NAMALWA (cell line): ENCODE measurements around the gene SERTAD2.

ENCODE experiments used
- DNase-seq: peaks from one replicate; pipeline ENCODE4 v3.0.0-alpha.2; 2015; ENCODE audit warnings: low spot score

SERTAD2 gene

GRCh38 chr2:64649013-64649484 lies 4.7 kb downstream of the SERTAD2 start:
- no peak for DNase-seq

DNA sequence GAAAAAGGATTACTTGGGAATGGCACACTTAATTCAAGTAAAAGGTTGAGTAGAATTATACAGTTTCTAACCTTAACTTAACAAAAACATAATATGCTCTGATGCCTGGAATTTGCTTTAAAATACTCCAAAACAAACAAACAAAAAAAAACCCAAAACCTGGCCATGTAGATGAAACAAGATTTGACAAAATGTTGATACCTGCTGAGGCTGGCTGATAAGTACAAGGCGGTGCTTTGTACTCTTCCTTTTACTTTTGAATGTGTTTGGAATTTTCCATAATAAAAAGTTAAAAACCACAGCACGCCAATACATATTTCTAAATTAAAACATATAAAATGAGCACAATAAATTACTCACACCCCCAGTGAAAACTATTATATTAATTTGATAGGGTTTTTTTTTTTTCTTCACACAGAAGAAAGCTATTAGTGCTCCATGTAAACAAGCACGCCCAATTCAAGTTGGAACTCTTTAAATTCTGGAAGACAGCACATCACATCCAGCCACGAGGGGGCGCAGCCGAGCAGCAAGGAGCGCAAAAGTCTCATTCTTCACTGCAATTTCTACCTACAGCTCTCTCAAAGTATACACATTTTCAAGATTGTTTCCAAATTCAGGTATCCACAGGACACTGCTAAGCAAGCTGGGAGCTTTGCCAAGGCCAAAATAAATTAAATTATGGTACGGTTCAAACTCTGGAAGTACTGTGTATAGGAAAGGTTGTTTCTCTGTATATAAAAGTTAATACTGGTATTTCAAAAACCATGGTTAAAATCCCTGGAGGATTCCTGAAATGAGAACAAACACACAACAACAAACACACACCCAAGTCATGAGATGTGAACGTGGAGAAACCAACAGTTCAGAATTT lies 7.5 kb downstream of the SERTAD2 start:
- DNase-seq, result peak; percentile 88

GRCh38 chr2:64644458-64645382 lies 9.0 kb downstream of the SERTAD2 start:
- peak; percentile 83 for DNase-seq

DNA sequence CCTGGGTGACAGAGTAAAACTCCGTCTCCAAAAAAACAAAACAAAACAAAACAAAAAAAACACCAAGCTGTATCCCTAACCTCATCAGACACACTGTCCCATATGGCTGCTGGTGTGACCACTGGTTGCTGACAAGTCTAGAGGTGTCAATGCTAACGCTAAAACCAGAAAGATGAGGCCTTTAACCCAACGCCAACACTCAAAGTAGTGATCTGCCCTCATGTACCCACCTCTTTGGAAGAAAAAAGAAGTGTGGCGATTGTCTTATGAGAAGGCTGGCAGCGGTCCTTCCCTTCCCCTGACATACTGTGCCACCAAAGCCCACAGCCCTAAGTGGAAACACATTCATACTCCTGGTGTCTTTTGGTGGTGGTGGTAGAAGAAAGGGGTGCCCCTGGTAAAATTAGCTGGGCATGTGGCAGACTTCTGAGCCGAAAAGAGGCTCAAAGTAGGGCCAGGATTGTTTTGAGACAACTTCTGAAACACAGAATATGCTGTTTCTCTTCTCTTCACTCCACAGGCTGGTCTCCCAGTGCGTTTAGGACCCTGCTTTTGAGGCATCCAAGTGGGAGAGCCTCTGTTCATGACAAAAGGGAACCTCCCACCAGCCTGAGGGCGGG lies 9.8 kb downstream of the SERTAD2 start:
- no peak for DNase-seq

GRCh38 chr2:64641599-64641998 lies 12.1 kb downstream of the SERTAD2 start:
- DNase-seq, result no peak

DNA sequence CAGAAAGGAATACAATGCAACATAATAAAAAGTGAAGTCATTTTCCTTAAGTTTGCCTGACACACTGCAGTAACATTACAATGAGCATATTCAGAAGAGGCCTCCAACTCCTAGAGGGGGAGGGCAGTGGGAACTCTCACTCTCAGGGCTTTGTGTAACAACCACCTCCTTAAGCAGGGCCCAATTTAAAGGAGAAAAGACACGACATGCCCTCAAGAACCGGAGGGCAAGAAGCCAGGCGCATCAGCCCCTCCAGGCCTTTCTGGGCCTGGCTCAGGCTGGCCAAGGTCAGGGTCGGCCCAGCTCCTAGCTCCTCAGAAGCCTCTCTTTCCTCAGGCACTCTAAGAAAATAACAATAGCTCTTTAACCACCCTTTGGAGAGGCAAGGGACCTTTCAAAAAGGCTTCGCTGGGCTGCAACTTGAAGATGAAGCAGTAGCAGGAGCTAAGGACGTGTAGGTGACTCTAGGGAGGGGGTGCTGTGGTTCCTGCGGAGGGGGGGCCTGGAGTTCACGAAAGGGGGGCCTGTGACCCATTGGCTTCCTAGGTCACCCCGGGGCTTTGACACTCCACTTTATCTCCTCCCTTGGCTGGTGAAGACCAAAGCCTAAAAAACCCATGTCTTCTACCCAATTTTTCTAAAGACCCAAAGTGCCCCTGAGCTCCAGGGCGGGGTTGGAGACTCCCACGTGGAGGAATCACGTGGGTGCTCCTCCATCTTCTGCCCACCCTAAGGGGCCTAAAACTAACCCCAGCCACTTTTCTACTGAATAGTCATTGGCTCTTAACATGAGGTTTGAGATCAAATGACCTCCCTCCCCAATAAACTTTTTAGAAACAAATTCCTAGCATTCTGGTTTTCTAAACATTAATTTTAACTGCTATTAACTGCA lies 13.3 kb downstream of the SERTAD2 start:
- DNase-seq, result no peak

DNA sequence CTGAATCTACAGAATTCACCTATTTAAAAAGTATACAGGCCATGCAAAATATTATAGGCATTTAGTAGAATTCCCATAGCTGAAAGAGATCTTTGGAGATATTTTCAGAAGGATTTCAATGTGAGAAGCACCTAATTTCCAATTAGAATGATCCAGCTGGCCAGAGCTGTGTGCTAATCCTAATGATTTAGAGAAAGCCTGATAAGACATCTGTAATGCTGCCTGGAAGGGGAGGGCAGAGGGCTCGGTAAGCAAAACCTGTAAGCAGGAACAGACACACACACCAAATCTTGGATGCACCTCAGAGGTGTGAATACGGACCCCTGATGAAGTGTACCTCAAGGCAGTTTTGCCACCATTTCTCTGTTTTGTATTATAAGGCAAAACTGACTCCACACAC lies 14.0 kb downstream of the SERTAD2 start:
- DNase-seq, result no peak

DNA sequence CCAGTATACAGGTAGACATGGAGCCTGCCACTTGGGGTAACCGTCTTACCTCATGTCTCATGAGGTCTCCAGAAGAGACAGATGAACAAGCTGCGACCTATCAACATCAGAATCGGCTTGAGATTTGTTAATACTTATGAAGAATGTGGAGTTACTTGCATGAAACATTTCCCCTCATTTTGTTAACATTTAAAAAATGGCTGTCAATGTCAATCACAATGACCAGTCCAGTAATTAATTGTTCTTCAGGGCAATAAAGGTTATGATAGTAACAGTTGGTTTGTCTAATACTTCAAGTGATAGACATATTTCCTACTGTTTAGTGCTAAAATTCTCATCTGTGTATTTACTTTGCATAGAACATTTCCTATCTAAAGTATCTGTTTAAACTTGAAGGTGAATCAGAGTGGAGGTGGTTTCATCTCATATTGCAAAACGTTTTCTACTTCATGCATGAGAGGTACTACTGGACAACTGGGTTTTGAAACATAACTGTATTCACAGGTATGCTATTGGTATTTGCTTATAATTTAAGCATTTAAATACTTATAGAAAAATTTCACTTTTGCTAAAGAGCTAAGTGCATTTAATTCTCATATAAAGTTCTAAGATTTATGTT lies 15.1 kb downstream of the SERTAD2 start:
- no peak for DNase-seq

DNA sequence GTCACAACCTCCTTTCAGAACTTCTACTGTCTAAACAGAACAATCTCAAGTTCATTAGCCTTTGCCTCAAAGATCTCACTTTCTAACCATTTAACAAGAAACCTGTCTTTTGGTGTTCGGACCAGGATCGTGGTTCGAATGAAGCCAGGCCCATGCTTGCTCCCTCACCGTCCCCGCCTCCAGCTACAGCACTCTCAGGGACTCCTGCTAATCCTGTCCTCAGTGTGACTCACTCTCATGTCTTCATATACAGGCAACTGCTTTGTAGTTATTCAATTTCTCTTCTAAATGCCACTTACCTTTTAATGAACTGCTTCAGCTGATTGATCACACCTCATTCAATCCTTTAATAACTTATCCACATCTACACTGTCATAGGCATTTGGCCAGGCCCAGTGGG lies 15.8 kb downstream of the SERTAD2 start:
- DNase-seq, result no peak

- peak; percentile 50 for DNase-seq
Measured at GRCh38 chr2:64637000-64637635, 16.6 kb downstream of the SERTAD2 start.

DNA sequence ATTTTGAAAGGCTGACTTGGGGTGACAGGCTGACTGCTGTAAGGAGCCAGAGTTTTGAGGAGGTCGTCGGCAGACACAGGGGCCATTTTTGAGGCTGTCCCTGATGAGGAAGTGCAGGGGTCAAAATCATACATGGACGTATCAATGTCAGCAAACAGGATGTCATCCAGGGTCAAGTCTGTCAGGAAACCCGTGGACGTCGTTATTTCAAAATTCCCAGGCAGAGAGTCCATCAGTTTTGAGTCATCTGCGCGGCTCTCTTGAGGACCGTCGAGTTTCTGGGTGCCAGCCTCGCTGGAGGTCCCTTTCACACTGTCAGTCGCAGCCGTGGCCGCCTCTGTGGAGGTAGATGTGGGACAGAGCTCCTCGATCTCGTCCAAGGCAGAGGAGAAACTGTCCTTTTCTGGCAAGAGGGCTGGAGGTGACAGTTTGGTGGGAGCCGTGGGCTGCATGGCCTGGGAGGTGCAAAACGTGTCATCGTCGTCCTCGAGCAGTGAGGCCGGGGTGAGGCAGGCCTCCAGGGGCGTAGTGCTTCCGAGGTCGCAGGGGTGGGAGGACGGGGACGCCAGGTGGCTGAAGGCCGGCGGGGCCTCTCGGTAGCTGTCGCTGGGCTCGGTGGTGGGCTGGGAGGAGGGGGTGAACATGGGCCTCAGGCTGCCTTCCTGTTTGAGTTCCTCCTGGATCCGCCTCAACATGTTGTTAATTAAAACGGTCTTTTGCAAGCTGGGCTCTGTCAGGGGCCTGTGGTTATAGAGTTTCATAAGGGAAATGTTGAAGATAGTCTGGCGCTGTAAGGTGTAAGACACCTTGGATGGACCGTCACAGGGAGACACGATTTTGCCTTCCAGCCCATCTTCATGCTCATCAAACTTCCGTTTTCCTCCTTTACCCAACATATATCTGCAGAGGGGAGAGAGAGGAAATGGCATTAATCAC lies 17.5 kb downstream of the SERTAD2 start:
- DNase-seq, result no peak

DNA sequence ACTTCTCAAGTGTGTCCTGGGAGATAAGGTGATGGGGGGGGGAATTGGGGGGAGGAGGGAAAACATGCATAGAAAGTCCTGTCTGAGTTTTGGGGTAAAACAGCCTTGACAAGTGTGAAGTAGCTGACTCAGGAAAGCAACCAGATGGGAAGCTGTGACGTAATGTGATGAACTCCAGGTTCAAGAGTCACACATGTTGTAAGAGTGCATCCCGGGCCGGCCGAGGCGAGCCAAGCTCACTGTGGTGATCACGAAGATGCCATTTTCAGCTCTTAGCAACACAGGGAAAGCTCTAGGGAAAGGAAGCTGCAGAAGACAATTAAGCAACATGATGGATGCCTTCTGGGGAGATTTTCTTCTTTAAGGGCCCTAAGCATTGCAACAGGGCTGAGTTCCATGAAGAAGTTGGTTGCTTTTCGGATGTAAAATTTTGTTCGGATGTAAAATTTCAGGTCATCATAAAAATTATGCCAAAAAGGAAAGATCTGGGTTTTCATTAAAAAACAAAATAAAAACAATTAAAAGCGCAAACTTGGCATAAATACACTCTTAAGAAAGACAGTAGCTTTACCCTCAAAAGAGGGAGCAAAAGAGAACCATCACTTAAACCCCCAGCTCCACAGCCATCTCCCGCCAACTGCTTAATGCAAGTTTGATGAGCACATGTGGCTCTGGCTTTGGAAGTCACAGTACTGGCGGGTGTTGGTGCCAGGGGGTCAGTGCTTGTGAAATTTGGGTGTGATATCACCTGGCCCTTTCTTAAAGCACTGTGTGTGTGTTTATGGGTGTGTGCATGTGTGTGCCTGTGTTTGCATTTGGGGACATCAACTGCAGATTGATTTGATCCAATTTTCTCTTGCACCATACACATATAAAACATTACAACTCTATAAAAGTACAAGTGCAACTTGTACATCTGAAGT lies 19.1 kb downstream of the SERTAD2 start:
- no peak for DNase-seq

DNA sequence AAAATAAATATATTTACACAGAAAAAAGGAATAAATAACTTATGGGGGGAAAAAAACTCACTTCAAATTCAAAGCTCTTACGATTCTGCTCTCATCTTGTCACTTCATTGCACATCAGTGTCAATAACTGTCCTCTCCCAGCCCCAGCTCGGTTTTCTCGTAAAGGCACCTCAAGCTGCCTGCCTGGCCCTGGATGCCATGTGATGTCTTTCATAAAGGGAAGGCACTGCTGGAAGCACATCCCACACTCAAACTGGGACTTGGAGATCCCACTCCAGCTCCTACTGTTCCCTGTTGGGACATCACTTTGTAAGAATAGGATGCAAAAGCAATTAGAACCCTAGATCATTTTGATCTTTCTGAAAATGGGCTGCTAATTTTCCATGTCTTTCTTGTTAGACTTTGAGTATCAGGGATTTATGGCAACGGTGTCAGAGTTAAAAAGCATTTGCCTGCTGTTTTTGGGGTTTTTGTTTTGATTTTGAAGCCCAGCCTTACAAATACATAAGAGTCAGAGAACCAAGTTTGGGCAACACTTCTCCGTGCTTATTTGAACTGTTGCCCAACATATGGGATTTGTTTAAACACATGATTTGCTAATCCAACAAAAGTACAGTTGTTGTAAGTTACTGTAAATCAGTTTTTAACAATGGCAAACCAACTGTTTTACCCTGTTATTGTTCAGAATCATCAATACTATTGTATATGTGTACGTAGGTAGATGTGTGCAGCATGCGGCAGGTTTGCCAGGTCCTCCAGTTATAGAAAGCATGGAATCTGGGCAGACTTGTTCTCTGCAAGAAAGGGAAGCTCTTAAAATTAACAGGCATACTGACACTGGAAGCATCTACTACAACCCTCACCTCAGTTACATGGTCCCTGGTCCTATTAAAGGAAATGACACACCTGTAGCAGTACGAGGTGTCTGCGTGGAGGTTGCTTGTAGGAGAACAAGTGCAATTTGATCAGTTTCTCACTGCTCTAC lies 20.6 kb downstream of the SERTAD2 start:
- no peak for DNase-seq

DNA sequence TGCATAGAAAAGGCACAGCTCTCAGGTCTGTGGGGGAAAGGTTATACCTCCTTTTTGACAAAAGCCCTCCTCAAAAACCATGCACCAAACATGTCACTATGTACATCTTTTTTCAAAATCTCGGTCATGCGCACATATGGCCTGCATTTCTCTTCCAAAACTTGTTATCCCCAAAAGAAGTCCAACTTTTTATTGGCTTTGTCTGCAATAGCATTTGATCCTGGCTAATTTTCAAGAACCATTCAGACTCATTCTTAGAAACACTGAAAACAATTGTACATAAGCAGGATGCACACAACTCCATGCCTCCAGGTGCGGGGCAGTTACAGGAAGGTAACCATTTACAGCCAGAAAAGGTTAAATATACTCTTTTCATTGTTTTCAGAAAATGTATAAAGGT lies 21.9 kb downstream of the SERTAD2 start:
- DNase-seq, result no peak

DNA sequence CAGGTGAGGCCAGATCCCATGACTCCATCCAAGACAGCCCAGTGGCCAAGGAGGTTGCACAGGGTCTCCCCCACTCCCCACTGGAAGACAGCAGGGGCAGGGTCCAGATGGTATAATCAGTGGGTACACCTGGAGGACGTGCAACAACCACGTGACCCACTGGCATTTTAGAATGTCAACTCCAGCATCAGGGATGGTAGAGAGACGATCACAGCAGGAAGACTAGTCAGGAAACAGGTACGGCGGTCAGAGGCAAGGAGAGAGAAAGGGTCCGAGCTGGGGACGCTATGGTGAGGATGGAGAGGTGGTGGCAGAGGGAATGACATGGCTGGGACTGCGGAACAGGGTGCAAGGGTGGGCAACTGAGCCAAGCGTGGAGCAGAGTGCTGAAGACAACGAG lies 23.0 kb downstream of the SERTAD2 start:
- DNase-seq, result no peak

- no peak for DNase-seq
Measured at GRCh38 chr2:64629875-64630274, 23.8 kb downstream of the SERTAD2 start.

DNA sequence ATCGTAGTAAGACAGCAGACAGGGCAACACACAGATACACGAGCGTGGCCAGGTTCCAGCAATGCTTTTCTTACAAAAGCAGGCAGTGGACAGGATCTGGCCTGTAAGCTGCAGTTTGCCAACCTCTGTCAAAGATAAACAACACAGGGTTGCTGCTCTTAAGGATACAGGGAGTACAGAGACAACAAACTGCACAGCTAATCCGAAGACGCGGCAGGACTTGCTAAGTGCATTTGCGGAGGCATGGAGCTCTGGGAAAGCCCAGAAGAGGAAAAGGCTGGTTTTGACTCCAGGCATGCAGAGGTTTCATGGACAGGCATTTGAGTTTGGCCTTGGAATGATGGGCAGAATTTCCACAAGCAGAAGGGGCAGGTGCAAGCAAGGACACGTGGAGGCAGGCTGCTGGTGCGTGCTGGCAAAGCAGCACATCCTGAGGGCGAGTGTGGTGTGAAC lies 24.4 kb downstream of the SERTAD2 start:
- DNase-seq, result no peak
